CD4-positive, alpha-beta T cell treated with Interleukin-6 at 100 ng/mL for 8 hours (primary cell): Measurements from ENCODE around the gene EDC4.
A peak's percentile ranks its signal among the peaks of the same experiment; 100 is the strongest.
"Not testable (repeated sequence)": the region's sequence is repeated elsewhere in the genome, so short reads cannot be mapped to it uniquely, and the experiment has no call there.

ENCODE experiments used
- DNase-seq: peaks from one replicate; pipeline ENCODE4 v3.0.0-alpha.2; 2020; ENCODE audit warnings: mixed read lengths, low spot score

EDC4 gene

GRCh38 chr16:67909056-67909742 lies 36.3 kb downstream of the EDC4 start:
- no peak for DNase-seq

GRCh38 chr16:67910158-67910557 lies 37.3 kb downstream of the EDC4 start:
- no peak for DNase-seq

- DNase-seq = no peak
These were observed 42.1 kb downstream of the EDC4 start for GRCh38 chr16:67914758-67915495.

GRCh38 chr16:67915496-67915769 lies 42.6 kb downstream of the EDC4 start:
- DNase-seq = not testable (repeated sequence)

- no peak for DNase-seq
These were observed 43.2 kb downstream of the EDC4 start for GRCh38 chr16:67915831-67916723.

GRCh38 chr16:67917140-67917851 lies 44.4 kb downstream of the EDC4 start:
- no peak for DNase-seq

GRCh38 chr16:67917852-67918236 lies 45.0 kb downstream of the EDC4 start:
- DNase-seq = no peak

- DNase-seq = no peak
These were observed 46.9 kb downstream of the EDC4 start for GRCh38 chr16:67919622-67920221.

GRCh38 chr16:67922221-67922620 lies 49.4 kb downstream of the EDC4 start:
- no peak for DNase-seq

GRCh38 chr16:67922740-67923139 lies 49.9 kb downstream of the EDC4 start:
- DNase-seq = no peak

- DNase-seq = no peak
These were observed 50.7 kb downstream of the EDC4 start for GRCh38 chr16:67923414-67924116.

- no peak for DNase-seq
These were observed 51.5 kb downstream of the EDC4 start for GRCh38 chr16:67924140-67924906.

GRCh38 chr16:67926181-67926750 lies 53.4 kb downstream of the EDC4 start:
- no peak for DNase-seq

- no peak for DNase-seq
These were observed 54.5 kb downstream of the EDC4 start for GRCh38 chr16:67927131-67927941.

- DNase-seq = no peak
These were observed 55.3 kb downstream of the EDC4 start for GRCh38 chr16:67928147-67928546.

GRCh38 chr16:67928561-67929364 lies 55.9 kb downstream of the EDC4 start:
- DNase-seq = peak; percentile 73

GRCh38 chr16:67930191-67930590 lies 57.3 kb downstream of the EDC4 start:
- no peak for DNase-seq

GRCh38 chr16:67930678-67931211 lies 57.9 kb downstream of the EDC4 start:
- DNase-seq = no peak
